ENCODE measurements around the gene TCTA.

GRCh38 chr3:49421890-49422378, 9.7 kb downstream of the TCTA start:
- TF ChIP-seq ZBTB7A (IDR thresholded peaks at IDR 0.05; ENCODE audit: low read depth) (no peak), TAF1 (IDR thresholded peaks at IDR 0.05; ENCODE audit: low read depth) (no peak), YY1 (IDR thresholded peaks at IDR 0.05; ENCODE audit: low read depth) (no peak), REST (IDR thresholded peaks at IDR 0.05; ENCODE audit: low read depth) (no peak), EP300 (IDR thresholded peaks at IDR 0.05; ENCODE audit: borderline replicate concordance) (no peak), MAX (IDR thresholded peaks at IDR 0.05) (no peak), RAD21 (IDR thresholded peaks at IDR 0.05; ENCODE audit: low read depth) (no peak), TCF12 (IDR thresholded peaks at IDR 0.05; ENCODE audit: low read depth) (no peak), FOXM1 (IDR thresholded peaks at IDR 0.05; ENCODE audit: borderline replicate concordance, low read depth) (no peak), TEAD4 (IDR thresholded peaks at IDR 0.05) (no peak), NFIC (IDR thresholded peaks at IDR 0.05) (no peak), CEBPB (IDR thresholded peaks at IDR 0.05) (no peak), USF1 (IDR thresholded peaks at IDR 0.05) (no peak), CREB1 (IDR thresholded peaks at IDR 0.05; ENCODE audit: low read depth) (no peak)

Measured in Ishikawa (cell line).